ENCODE data around the gene RBMS3.
A peak's percentile ranks its signal among the peaks of the same experiment; 100 is the strongest.
"Not testable (repeated sequence)": the region's sequence is repeated elsewhere in the genome, so short reads cannot be mapped to it uniquely, and the experiment has no call there.

The RBMS3 gene

DNA sequence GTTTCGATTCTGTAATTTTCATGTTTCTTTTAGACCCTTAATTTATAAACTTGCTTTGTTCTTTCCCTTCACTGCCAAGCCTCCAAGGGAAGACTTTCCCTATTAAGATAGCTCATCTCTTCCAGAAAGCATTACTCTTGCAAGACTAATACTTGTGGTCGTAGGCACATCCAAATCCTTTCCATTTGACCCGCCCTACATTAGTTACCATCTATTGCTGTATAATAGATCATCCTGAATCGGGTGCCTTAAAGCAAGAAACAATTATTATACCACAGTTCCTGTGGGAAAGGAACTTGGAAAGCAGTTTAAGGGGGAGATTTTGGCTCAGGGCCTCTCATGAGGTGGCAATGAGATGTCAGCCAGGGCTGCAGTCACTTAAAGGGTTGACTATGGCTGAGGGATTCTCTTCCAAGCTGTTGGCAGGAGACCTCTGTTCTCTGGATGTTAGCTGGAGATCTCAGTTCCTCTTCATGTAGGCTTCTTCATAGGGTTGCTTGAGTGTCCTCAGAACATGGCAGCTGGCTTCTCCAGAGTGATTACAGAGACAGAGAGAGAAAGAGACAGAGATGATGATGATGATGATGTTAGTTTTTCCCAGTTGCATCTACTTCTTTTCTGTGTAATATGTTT lies 755.2 kb downstream of the RBMS3 start:
- no peak overlapping the region for H3K4me3 ChIP-seq (ENCODE audit: low read depth, low read length)
- DNase-seq (ENCODE audit: low read depth), result no peak
- TF ChIP-seq, protein P1, sequence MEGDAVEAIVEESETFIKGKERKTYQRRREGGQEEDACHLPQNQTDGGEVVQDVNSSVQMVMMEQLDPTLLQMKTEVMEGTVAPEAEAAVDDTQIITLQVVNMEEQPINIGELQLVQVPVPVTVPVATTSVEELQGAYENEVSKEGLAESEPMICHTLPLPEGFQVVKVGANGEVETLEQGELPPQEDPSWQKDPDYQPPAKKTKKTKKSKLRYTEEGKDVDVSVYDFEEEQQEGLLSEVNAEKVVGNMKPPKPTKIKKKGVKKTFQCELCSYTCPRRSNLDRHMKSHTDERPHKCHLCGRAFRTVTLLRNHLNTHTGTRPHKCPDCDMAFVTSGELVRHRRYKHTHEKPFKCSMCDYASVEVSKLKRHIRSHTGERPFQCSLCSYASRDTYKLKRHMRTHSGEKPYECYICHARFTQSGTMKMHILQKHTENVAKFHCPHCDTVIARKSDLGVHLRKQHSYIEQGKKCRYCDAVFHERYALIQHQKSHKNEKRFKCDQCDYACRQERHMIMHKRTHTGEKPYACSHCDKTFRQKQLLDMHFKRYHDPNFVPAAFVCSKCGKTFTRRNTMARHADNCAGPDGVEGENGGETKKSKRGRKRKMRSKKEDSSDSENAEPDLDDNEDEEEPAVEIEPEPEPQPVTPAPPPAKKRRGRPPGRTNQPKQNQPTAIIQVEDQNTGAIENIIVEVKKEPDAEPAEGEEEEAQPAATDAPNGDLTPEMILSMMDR (IDR thresholded peaks at IDR 0.05; ENCODE audit: control insufficient read depth, extremely low read depth, insufficient read depth), result no peak

GRCh38 chr3:30040126-30040525 lies 759.3 kb downstream of the RBMS3 start:
- no peak for DNase-seq (ENCODE audit: low read depth)
- no peak overlapping the region for H3K4me3 ChIP-seq (ENCODE audit: low read depth, low read length)

DNA sequence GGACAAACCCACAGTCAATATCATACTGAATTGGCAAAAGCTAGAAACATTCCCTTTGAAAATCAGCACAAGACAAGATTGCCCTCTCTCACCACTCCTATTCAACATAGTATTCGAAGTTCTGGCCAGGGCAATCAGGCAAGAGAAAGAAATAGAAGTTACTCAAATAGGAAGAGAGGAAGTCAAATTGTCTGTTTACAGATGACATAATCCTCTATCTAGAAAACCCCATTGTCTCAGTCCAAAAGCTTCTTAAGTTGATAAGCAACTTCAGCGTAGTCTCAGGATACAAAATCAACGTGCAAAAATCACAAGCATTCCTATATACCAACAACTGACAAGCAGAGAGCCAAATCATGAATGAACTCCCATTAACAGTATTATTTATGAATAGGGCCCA lies 760.6 kb downstream of the RBMS3 start:
- DNase-seq (ENCODE audit: low read depth), result not testable (repeated sequence)

More at GRCh38 chr3:30040126-30040525, 759.3 kb downstream of the RBMS3 start:
- TF ChIP-seq, protein P1 (IDR thresholded peaks at IDR 0.05; ENCODE audit: control insufficient read depth, extremely low read depth, insufficient read depth), result no peak

DNA sequence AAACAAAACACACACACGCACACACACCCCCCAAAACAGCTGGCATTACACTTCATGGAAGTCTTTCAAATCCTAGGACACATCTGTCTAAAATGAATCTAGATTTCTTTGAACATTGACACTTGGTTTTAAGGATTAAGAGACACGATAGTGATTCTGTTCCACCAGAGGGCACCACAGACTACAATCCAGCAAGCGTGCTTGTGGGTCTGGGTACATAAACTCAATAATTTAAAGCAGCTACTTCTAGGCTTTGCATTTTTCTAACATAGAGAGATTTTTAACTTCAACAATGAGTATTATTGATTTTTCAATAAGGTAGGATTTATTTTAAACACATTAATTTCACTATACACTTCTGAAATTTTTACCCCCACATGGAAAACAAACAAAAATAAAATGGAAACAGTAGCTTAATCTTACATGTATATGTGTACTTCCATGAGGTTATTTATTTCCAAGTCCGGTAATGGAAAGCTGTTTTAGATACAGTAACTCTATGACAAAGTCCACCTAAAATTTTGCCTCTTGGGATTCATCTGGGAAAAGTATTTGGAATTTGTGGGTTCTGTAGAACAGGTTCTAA lies 761.5 kb downstream of the RBMS3 start:
- no peak overlapping the region for H3K4me3 ChIP-seq (ENCODE audit: low read depth, low read length)
- TF ChIP-seq, protein P1 (IDR thresholded peaks at IDR 0.05; ENCODE audit: control insufficient read depth, extremely low read depth, insufficient read depth), result peak; percentile 77
- DNase-seq (ENCODE audit: low read depth), result peak; percentile 41

More for the DNA sequence above, 760.6 kb downstream of the RBMS3 start:
- H3K4me3 ChIP-seq (ENCODE audit: low read depth, low read length), result not testable (repeated sequence)

- no peak overlapping the region for H3K4me3 ChIP-seq (ENCODE audit: low read depth, low read length)
- TF ChIP-seq, protein P1 (IDR thresholded peaks at IDR 0.05; ENCODE audit: control insufficient read depth, extremely low read depth, insufficient read depth), result no peak
- DNase-seq (ENCODE audit: low read depth), result no peak
Measured at GRCh38 chr3:30042916-30043555, 762.2 kb downstream of the RBMS3 start.

DNA sequence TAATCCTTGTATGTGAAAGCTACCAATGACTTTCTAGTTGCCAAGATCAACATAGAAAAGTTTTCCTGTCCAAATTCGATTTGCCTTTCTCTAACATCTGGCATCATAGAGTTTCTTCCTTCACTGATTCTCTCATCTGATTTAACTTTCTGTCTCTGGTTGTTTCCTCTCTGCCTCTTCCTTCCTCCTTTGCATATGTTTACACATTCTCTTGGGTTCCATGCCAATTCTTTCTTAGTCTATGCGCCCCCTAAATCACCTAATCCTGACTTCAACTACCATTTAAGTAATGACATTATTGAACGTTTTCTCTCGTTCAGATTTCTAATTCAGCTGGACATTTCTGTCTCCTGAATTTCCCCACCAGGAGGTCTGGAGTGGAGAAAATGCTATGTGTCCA lies 763.6 kb downstream of the RBMS3 start:
- no peak overlapping the region for H3K4me3 ChIP-seq (ENCODE audit: low read depth, low read length)
- TF ChIP-seq, protein P1 (IDR thresholded peaks at IDR 0.05; ENCODE audit: control insufficient read depth, extremely low read depth, insufficient read depth), result no peak
- DNase-seq (ENCODE audit: low read depth), result no peak

- no peak for DNase-seq (ENCODE audit: low read depth)
- no peak overlapping the region for H3K4me3 ChIP-seq (ENCODE audit: low read depth, low read length)
- TF ChIP-seq, protein P1 (IDR thresholded peaks at IDR 0.05; ENCODE audit: control insufficient read depth, extremely low read depth, insufficient read depth), result no peak
Measured at GRCh38 chr3:30048431-30048830, 767.6 kb downstream of the RBMS3 start.

- H3K4me3 ChIP-seq (ENCODE audit: low read depth, low read length); DNase-seq (ENCODE audit: low read depth): not testable (repeated sequence)
Measured at GRCh38 chr3:30050116-30050515, 769.2 kb downstream of the RBMS3 start.

Measured in LNCaP clone FGC (cell line).